ENCODE measurements around the gene DDX10.

- TF ChIP-seq, protein P1, sequence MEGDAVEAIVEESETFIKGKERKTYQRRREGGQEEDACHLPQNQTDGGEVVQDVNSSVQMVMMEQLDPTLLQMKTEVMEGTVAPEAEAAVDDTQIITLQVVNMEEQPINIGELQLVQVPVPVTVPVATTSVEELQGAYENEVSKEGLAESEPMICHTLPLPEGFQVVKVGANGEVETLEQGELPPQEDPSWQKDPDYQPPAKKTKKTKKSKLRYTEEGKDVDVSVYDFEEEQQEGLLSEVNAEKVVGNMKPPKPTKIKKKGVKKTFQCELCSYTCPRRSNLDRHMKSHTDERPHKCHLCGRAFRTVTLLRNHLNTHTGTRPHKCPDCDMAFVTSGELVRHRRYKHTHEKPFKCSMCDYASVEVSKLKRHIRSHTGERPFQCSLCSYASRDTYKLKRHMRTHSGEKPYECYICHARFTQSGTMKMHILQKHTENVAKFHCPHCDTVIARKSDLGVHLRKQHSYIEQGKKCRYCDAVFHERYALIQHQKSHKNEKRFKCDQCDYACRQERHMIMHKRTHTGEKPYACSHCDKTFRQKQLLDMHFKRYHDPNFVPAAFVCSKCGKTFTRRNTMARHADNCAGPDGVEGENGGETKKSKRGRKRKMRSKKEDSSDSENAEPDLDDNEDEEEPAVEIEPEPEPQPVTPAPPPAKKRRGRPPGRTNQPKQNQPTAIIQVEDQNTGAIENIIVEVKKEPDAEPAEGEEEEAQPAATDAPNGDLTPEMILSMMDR (IDR thresholded peaks at IDR 0.05) = no peak
- TF ChIP-seq POLR2A (IDR thresholded peaks at IDR 0.05) (no peak), POLR2AphosphoS5 (IDR thresholded peaks at IDR 0.05) (no peak), EP300 (IDR thresholded peaks at IDR 0.05) (no peak)
Observed at GRCh38 chr11:108915666-108916065, 250.8 kb downstream of the DDX10 start.
